HPDE6-E6E7 (cell line): ENCODE data around the gene PCNX3.
A peak's percentile ranks its signal among the peaks of the same experiment; 100 is the strongest.

ENCODE experiments used
- DNase-seq: peaks from one replicate; pipeline ENCODE4 v3.0.0; 2011; ENCODE audit warnings: missing footprints; ENCODE audit errors: extremely low spot score

Gene PCNX3

DNA sequence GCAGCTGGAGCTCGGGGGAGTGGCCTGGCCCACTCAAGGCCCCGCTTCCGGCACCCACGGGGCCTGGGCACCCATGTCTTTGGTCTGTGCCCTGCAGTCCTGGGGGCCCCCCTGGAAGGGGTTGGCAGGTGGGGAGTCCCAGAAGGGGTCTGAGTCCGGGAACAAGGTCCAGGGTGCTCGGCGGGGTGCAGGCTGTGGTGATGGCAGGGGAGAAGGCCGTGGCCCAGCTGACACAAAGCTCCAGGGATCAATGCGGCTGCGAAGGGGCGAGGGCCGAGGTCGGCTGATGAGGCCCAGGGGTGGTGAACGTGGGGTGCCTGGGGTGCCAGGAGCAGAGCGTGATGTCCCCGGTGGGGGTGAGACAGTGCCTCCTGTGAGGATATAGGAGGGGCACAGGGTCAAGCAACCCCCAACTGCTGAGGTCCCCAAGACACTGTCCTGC lies 17.3 kb upstream of the PCNX3 start:
- no peak for DNase-seq

GRCh38 chr11:65599216-65599954 lies 16.2 kb upstream of the PCNX3 start:
- DNase-seq: no peak

- no peak for DNase-seq
These were observed 15.7 kb upstream of the PCNX3 start for GRCh38 chr11:65599955-65600246.

DNA sequence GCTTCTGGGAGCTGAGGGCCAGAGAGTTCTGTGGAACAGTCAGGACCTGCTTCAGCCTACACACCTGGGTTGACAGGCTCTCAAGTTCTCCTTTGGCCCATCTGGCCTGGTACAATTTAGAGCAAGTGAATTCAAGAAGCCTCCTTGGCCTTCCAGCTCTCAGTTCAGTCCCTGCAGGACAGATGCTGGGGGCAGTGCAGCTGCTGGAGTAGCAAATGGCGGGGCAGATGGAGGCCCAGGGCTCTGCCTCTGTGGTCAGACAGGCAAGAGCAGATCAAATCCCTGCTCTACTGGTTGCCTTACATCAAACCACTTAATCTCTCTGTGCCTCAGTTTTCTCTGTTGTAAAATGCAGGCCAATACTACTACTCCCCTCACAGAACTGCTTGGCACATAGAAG lies 11.3 kb upstream of the PCNX3 start:
- DNase-seq: no peak

DNA sequence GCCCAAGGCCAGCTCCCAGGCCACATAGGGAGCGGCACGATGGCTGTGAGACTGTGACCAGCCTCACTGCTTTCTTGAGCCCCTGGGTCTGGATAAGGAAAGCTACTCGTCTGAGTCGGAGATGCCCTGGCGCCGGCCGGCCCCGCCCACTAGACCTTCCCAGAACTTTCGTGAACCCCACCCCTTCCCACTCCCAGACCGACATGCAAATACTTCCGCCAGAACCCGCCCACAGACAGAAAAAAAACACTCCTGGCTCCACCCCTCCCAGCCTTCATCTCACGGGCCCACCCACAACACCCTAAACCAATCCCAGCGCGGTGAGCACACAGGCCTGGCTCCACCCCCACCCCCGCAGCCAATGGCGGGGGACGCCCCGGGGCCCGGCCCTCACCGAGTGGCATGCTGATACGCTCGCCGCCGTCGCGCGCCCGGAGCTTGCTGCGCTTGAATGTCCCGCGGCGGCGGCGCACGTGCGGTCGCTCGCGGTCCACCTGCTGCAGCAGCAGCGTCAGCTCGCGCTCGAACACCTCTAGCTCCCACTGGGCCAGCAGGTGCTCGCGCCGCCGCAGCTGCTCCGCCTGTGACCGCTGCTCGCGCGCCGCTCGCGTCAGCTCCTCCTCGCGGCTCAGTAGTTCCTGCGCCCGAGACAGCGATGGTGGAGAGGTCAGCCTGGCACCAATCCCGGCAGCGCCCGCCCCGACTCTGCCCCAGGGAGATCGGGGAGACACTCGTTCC lies 8.5 kb upstream of the PCNX3 start:
- peak; percentile 77 for DNase-seq

- DNase-seq: no peak
These were observed 7.8 kb upstream of the PCNX3 start for GRCh38 chr11:65607614-65608426.

GRCh38 chr11:65609229-65609628 lies 6.3 kb upstream of the PCNX3 start:
- DNase-seq: no peak

- DNase-seq: no peak
These were observed 5.9 kb upstream of the PCNX3 start for GRCh38 chr11:65609665-65610064.

- DNase-seq: no peak
These were observed 5.2 kb upstream of the PCNX3 start for GRCh38 chr11:65610404-65610803.

DNA sequence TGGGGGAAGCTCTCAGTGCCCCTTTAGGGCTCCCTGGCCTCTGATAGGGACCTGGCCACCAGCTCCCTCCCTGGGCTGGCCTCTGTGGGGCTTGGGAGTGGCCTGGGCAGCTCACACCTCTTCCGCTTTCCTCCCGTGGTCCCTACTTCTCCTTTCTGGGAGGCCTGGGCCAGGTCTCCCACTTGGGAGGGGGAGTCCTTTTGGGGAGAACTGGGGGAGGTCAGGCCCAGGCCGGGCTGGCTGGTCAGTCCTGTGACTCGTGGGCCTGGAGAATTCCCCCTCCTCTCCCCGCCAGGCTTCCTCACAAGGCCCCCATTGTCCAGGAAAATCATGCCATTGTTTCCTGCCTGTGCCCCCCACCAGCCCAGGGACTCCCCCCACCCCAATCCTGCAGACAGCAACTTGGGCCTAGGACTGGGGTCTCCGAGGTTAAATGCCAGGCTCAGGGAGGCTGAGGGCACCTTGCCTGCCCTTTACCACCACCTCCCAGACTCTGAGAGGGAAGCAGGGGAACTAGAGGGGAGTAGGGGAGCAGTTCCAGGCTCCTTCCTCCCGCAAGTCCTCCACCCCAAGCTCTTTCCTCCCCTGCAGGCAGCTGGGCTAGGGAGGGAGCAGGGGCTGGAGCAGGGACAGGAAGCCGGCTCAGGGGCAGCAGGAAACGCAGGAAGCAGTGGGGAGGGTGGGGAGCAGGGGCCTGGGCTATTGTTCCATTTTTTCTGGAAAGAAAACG lies 4.4 kb upstream of the PCNX3 start:
- no peak for DNase-seq

GRCh38 chr11:65611758-65612603 lies 3.6 kb upstream of the PCNX3 start:
- DNase-seq: no peak

DNA sequence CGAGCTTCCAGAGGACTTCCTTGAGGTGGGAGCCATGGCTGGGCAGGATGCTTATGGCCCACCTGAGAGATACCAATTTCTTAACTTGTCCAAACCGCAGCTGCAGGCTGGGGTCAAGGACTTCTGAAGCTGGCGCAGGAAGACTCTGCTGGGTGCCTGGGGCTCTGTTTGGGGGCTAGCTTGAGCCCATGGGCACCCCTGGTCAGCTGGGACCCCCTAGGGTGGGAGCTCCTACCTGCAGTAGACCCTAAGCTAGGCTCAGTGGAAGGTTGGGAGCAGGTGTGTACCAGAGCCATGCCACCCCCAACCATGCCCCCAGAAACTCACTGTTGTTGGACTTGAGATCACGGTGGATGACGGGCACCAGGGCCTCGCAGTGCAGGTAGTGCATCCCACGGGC lies 2.9 kb upstream of the PCNX3 start:
- no peak for DNase-seq

- DNase-seq: no peak
These were observed 2.3 kb upstream of the PCNX3 start for GRCh38 chr11:65613091-65613928.

- no peak for DNase-seq
These were observed 486 bp downstream of the PCNX3 start for GRCh38 chr11:65615950-65616574.

DNA sequence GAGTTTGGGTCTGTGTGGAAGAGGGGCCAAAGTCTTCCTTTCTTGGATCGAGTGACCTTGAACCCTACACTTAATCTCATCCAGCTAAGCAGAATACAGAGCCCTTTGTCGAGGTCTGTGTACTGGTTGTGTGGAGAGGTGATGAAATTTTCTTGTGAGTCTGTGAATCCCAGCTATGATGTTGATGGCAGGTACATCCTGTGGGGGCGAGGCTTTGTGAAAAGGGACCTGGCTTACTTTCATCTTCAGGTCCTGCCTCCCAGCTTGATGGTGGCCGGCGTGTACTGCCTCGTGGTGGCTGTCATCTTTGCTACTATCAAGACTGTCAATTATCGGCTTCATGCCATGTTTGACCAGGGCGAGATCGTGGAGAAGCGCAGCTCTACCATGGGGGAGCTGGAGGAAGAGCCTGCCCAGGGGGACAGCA lies 1.0 kb downstream of the PCNX3 start:
- DNase-seq: no peak

DNA sequence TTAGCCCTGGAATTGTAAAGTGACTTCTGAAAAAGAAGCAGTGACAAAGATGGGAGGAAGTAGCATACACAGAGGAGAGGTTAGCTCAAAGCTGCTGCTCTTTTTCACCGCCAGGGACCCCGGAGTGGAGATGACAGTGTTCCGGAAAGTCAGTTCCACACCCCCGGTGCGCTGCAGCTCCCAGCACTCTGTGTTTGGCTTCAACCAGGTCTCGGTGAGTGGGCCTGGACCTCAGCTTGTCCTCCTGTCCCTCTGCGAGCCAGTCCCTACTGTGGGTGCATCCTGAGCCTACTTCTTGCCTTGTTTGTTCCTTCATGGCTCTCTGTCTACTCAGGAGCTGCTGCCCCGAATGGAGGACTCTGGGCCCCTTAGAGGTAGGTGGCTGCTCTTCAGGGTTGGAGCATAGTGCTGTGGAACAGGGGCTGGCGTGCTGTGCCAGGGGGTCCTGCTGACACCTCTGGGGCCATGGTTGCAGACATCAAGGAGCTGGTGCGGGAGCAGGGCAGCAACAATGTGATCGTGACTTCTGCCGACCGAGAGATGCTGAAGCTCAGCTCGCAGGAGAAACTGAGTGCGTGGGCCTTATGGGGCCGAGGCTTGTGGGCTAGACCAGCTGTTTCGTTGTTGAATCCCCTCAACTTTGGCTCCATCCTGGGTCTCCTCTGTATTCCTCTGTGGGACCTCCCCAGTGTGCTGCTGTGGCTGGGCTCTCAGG lies 1.7 kb downstream of the PCNX3 start:
- DNase-seq: no peak

- DNase-seq: no peak
These were observed 2.6 kb downstream of the PCNX3 start for GRCh38 chr11:65617990-65618751.

GRCh38 chr11:65618763-65619162 lies 3.2 kb downstream of the PCNX3 start:
- DNase-seq: no peak
